HepG2 (cell line): ENCODE results near the gene NFIC. TPM values are rescaled to one million over a fixed set of nuclear protein-coding genes. Genes with fewer than 3 reads are reported as not detected.
A peak's percentile ranks its signal among the peaks of the same experiment; 100 is the strongest.

Experiments used
- ADNP ChIP-seq: sonication (generic); formaldehyde crosslinking; IDR thresholded peaks from 2 replicates; pipeline ENCODE4 v1.4.0; 2020; ENCODE audit warnings: missing genetic modification reagents
- ATF2 ChIP-seq: sonication (generic); formaldehyde crosslinking; IDR thresholded peaks from 2 replicates; pipeline ENCODE4 v1.4.0; 2020; ENCODE audit warnings: missing genetic modification reagents
- CREB1 ChIP-seq, 2 experiments: fragments of 450-650 bp in 1 of 2; IDR thresholded peaks; 2 replicates each; pipeline ENCODE4 v1.6.1; 2016 to 2017; ENCODE audit warnings: control low read depth in 1 of 2, mild to moderate bottlenecking in 1 of 2, missing compliant biosample characterization in 1 of 2, missing genetic modification characterization in 1 of 2
- EEA1 ChIP-seq: sonication (generic); formaldehyde crosslinking; IDR thresholded peaks from 2 replicates; pipeline ENCODE4 v1.5.1; 2020; ENCODE audit warnings: mild to moderate bottlenecking, missing genetic modification reagents, borderline replicate concordance
- FOXC1 ChIP-seq: sonication (generic); formaldehyde crosslinking; IDR thresholded peaks from 2 replicates; pipeline ENCODE4 v1.8.0; 2022; ENCODE audit warnings: mild to moderate bottlenecking, missing genetic modification reagents, borderline replicate concordance
- JUNB ChIP-seq: sonication (generic); formaldehyde crosslinking; IDR thresholded peaks from 2 replicates; pipeline ENCODE4 v1.8.0; 2022; ENCODE audit warnings: missing genetic modification reagents, mild to moderate bottlenecking, borderline replicate concordance
- RAD21 ChIP-seq: fragments of 450-650 bp; formaldehyde crosslinking; IDR thresholded peaks from 2 replicates; pipeline ENCODE4 v1.5.0; 2020; ENCODE audit warnings: mild to moderate bottlenecking
- SNAI1 ChIP-seq: sonication (generic); formaldehyde crosslinking; IDR thresholded peaks from 2 replicates; pipeline ENCODE4 v1.5.0; 2020; ENCODE audit warnings: mild to moderate bottlenecking, missing genetic modification reagents, borderline replicate concordance
- ZBTB14 ChIP-seq: sonication (generic); formaldehyde crosslinking; IDR thresholded peaks from 2 replicates; pipeline ENCODE4 v1.4.0; 2020; ENCODE audit warnings: missing genetic modification reagents
- ZBTB33 ChIP-seq: sonication (generic); formaldehyde crosslinking; IDR thresholded peaks from 2 replicates; pipeline ENCODE4 v1.4.0; 2020; ENCODE audit warnings: missing genetic modification reagents
- ZNF124 ChIP-seq: sonication (generic); formaldehyde crosslinking; IDR thresholded peaks from 2 replicates; pipeline ENCODE4 v1.4.0; 2020; ENCODE audit warnings: missing genetic modification reagents
- ZNF160 ChIP-seq: sonication (generic); formaldehyde crosslinking; IDR thresholded peaks from 2 replicates; pipeline ENCODE4 v1.8.0; 2022; ENCODE audit warnings: mild to moderate bottlenecking, inconsistent platforms, missing genetic modification reagents
- ZNF260 ChIP-seq: sonication (generic); formaldehyde crosslinking; IDR thresholded peaks from 2 replicates; pipeline ENCODE4 v1.4.0; 2020; ENCODE audit warnings: missing genetic modification reagents, low read depth, mild to moderate bottlenecking, borderline replicate concordance
- ZNF3 ChIP-seq: IDR thresholded peaks from 2 replicates; pipeline ENCODE4 v1.7.0; 2017; ENCODE audit warnings: inconsistent platforms
- ZNF691 ChIP-seq: sonication (generic); formaldehyde crosslinking; IDR thresholded peaks from 2 replicates; pipeline ENCODE4 v1.4.0; 2020; ENCODE audit warnings: missing genetic modification reagents, low read depth, mild to moderate bottlenecking, borderline replicate concordance
- ZNF713 ChIP-seq: sonication (generic); formaldehyde crosslinking; IDR thresholded peaks from 2 replicates; pipeline ENCODE4 v1.4.0; 2020; ENCODE audit warnings: mild to moderate bottlenecking, missing genetic modification reagents
- ZNF724P ChIP-seq: sonication (generic); formaldehyde crosslinking; IDR thresholded peaks from 2 replicates; pipeline ENCODE4 v1.8.0; 2022; ENCODE audit warnings: missing genetic modification reagents, borderline replicate concordance
- ZNF790 ChIP-seq: sonication (generic); formaldehyde crosslinking; IDR thresholded peaks from 2 replicates; pipeline ENCODE4 v1.8.0; 2022; ENCODE audit warnings: missing genetic modification reagents, mild to moderate bottlenecking, borderline replicate concordance
- polyA plus RNA-seq, 8 experiments: library from polyadenylated mRNA; depleted of rRNA in 3 of 8; stranded (reverse) in 7 of 8; unstranded in 1 of 8; fragments of >200 nt; fragmentation: Illumina TruSeq in 4 of 8; extraction: Trizol in 4 of 8; gene quantifications; 2 replicates each; pipeline versions ENCODE4 v1.2.1 to v1.2.3, GENCODE V29; 2011 to 2016; ENCODE audit warnings: low read depth in 4 of 8, missing spikeins in 1 of 8, mixed read lengths in 1 of 8; ENCODE audit not compliant: insufficient read depth in 1 of 8
- total RNA-seq, 5 experiments: library from RNA; depleted of rRNA; stranded (reverse); fragments of >200 nt; fragmentation: Illumina TruSeq; extraction: Trizol; gene quantifications; 2 replicates each; pipeline ENCODE4 v1.2.3, GENCODE V29; 2016; ENCODE audit warnings: low read depth in 1 of 5
- TF ChIP-seq, protein P1 (sequence below): sonication (generic); formaldehyde crosslinking; IDR thresholded peaks from 2 replicates; pipeline ENCODE4 v1.5.1; 2020; ENCODE audit warnings: mild to moderate bottlenecking, missing genetic modification reagents

The NFIC gene
- total and polyA plus RNA-seq, 2 of the 13 experiments (the other 11 are each of a cell fraction or from before 2014, with no cell fraction given) = 1.3 to 2.5 TPM

DNA sequence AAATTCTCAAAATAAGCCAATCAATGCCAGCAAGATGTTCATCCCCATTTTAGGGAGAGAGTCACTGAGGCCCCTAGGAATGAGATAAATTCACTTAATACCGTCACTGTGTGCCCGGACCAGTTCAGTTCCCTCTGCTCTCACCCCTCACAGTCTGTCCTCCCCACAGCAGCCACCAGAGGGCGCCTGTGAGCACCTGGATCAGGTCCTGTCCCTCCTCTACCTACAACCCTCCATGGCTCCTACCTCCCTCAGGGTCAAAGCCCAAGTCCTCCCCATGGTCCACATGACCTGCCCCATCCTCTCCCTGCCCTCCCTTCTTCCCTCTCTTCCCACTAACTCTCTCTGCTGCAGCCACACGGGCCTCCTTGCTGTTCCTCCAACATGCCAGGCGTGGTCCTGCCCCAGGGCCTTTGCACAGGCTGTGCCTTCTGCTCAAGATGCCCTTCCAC is 42.0 kb upstream of the NFIC start (continued):
- TF ChIP-seq CREB1 (IDR thresholded peaks at IDR 0.05) (no peak), CREB1 (CRISPR knock-in tag; IDR thresholded peaks at IDR 0.05) (no peak), EEA1 (CRISPR knock-in tag) (no peak), ZNF790 (CRISPR knock-in tag) (no peak), ZNF3 (peak; percentile 53; the same call in 1 of the 2 replicates), ZNF160 (no peak), ADNP (0 out of 2 replicates have a peak, but pooled peaks have one; percentile 58), ZNF124 (CRISPR knock-in tag) (no peak), ZBTB33 (CRISPR knock-in tag) (peak; percentile 40; the same call in 1 of the 2 replicates), FOXC1 (CRISPR knock-in tag) (no peak), RAD21 (CRISPR knock-in tag) (peak; percentile 49; the same call in 1 of the 2 replicates), ZNF713 (CRISPR knock-in tag) (no peak), JUNB (no peak), ZNF724P (CRISPR knock-in tag) (no peak), ZNF691 (no peak), ATF2 (CRISPR knock-in tag) (no peak), ZNF260 (no peak), ZBTB14 (CRISPR knock-in tag) (no peak), SNAI1 (no peak)
- TF ChIP-seq, protein P1, sequence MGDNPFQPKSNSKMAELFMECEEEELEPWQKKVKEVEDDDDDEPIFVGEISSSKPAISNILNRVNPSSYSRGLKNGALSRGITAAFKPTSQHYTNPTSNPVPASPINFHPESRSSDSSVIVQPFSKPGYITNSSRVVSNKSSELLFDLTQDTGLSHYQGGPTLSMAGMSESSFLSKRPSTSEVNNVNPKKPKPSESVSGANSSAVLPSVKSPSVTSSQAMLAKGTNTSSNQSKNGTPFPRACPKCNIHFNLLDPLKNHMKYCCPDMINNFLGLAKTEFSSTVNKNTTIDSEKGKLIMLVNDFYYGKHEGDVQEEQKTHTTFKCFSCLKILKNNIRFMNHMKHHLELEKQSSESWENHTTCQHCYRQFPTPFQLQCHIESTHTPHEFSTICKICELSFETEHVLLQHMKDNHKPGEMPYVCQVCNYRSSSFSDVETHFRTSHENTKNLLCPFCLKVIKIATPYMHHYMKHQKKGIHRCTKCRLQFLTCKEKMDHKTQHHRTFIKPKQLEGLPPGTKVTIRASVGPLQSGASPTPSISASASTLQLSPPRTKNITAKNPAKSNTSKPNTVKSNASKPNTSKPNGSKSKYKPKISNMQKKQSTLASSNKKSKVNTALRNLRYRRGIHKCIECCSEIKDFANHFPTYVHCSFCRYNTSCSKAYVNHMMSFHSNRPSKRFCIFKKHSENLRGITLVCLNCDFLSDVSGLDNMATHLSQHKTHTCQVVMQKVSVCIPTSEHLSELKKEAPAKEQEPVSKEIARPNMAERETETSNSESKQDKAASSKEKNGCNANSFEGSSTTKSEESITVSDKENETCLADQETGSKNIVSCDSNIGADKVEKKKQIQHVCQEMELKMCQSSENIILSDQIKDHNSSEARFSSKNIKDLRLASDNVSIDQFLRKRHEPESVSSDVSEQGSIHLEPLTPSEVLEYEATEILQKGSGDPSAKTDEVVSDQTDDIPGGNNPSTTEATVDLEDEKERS = no peak
